IMR-90 (cell line): ENCODE data around the gene TIMM9. TPM values are rescaled to one million over a fixed set of nuclear protein-coding genes. Genes with fewer than 3 reads are reported as not detected.
A peak's percentile ranks its signal among the peaks of the same experiment; 100 is the strongest.

Experiments used
- ATAC-seq: fragments of 200-7000 bp; cut with Tn5 transposase; 2 replicates; pipeline ENCODE4 v1.9.1; 2020; ENCODE audit warnings: low read depth, mild to moderate bottlenecking, moderate library complexity
- BruUV-seq: library from RNA; stranded (reverse); fragments of 400-500 nt; replicated peaks from 2 replicates; lab custom pipeline; 2021; lab: Mats Ljungman, UMichigan
- CTCF ChIA-PET: fragments of 300-600 bp; formaldehyde crosslinking; extraction: SDS; loops from one replicate; lab custom pipeline; 2021; ENCODE audit warnings: antibody characterized with exemption; lab: Yijun Ruan, JAX
- POLR2A ChIA-PET: fragments of 300-600 bp; sonication (Branson Sonifier 250); formaldehyde crosslinking; loops from one replicate; lab custom pipeline; 2022; ENCODE audit warnings: antibody characterized with exemption; ENCODE audit not compliant: unreplicated experiment; lab: Charles Lee
- DNase-seq: peaks from one replicate; pipeline ENCODE4 v3.0.0; 2013
- H2AFZ ChIP-seq: replicated peaks from 2 replicates; pipeline ENCODE3; 2013; ENCODE audit warnings: low read length, mild to moderate bottlenecking; ENCODE audit not compliant: poor library complexity
- H2AK5ac ChIP-seq: 2 replicates; pipeline ENCODE4 v1.6.1; 2013; ENCODE audit warnings: low read depth, low read length, inconsistent platforms
- H2AK9ac ChIP-seq: replicated peaks from 2 replicates; pipeline ENCODE3; 2013; ENCODE audit warnings: mild to moderate bottlenecking, low read depth, low read length, moderate library complexity; ENCODE audit not compliant: poor library complexity
- H2BK120ac ChIP-seq: 2 replicates; pipeline ENCODE4 v1.6.1; 2013; ENCODE audit warnings: low read depth, low read length, inconsistent platforms
- H2BK15ac ChIP-seq: 3 replicates; pipeline ENCODE4 v1.6.1; 2013; ENCODE audit warnings: low read depth, low read length, inconsistent platforms
- H2BK20ac ChIP-seq: 2 replicates; pipeline ENCODE4 v1.6.1; 2013; ENCODE audit warnings: low read depth, mild to moderate bottlenecking, inconsistent platforms, low read length, moderate library complexity
- H2BK5ac ChIP-seq: 2 replicates; pipeline ENCODE4 v1.6.1; 2013; ENCODE audit warnings: mild to moderate bottlenecking, low read depth, low read length, inconsistent platforms; ENCODE audit not compliant: poor library complexity, severe bottlenecking
- H3K14ac ChIP-seq: replicated peaks from 2 replicates; pipeline ENCODE4 v1.6.1; 2013; ENCODE audit warnings: low read depth, low read length, inconsistent platforms
- H3K18ac ChIP-seq: 2 replicates; pipeline ENCODE4 v1.6.1; 2013; ENCODE audit warnings: low read depth, low read length, control low read depth
- H3K23ac ChIP-seq: 2 replicates; pipeline ENCODE4 v1.6.1; 2013; ENCODE audit warnings: low read depth, low read length, inconsistent platforms
- H3K27ac ChIP-seq: 2 replicates; pipeline ENCODE4 v1.5.1; 2013; ENCODE audit warnings: mild to moderate bottlenecking, control low read depth, low read length; ENCODE audit not compliant: insufficient read depth
- H3K27me3 ChIP-seq: 2 replicates; pipeline ENCODE4 v1.6.1; 2013; ENCODE audit warnings: low read length; ENCODE audit not compliant: control insufficient read depth, insufficient read depth
- H3K36me3 ChIP-seq: 2 replicates; pipeline ENCODE4 v1.6.1; 2013; ENCODE audit warnings: low read length, mixed read lengths; ENCODE audit not compliant: control insufficient read depth, insufficient read depth
- H3K4ac ChIP-seq: 2 replicates; pipeline ENCODE4 v1.6.1; 2013; ENCODE audit warnings: low read depth, low read length, inconsistent platforms
- H3K4me1 ChIP-seq: 2 replicates; pipeline ENCODE4 v1.6.1; 2013; ENCODE audit warnings: low read length, mixed read lengths; ENCODE audit not compliant: control insufficient read depth, insufficient read depth
- H3K4me2 ChIP-seq: 2 replicates; pipeline ENCODE4 v1.6.1; 2013; ENCODE audit warnings: low read depth, mild to moderate bottlenecking, control low read depth, low read length, moderate library complexity
- H3K4me3 ChIP-seq: 2 replicates; pipeline ENCODE4 v1.5.1; 2013; ENCODE audit warnings: low read depth, mild to moderate bottlenecking, control low read depth, low read length, moderate library complexity; ENCODE audit not compliant: insufficient read depth
- H3K56ac ChIP-seq: 2 replicates; pipeline ENCODE4 v1.6.1; 2013; ENCODE audit warnings: low read length, inconsistent platforms; ENCODE audit not compliant: insufficient read depth; ENCODE audit errors: extremely low read depth
- H3K79me1 ChIP-seq, 2 experiments: 2 replicates each; pipeline ENCODE4 v1.6.1; 2013; ENCODE audit warnings: low read length in 2 of 2, inconsistent platforms in 1 of 2, low read depth in 1 of 2
- H3K9ac ChIP-seq: 2 replicates; pipeline ENCODE4 v1.6.1; 2013; ENCODE audit warnings: low read depth, low read length, control low read depth
- H3K9me1 ChIP-seq: 2 replicates; pipeline ENCODE4 v1.6.1; 2013; ENCODE audit warnings: low read length, inconsistent platforms; ENCODE audit not compliant: insufficient read depth
- H3K9me3 ChIP-seq: 2 replicates; pipeline ENCODE4 v1.6.1; 2013; ENCODE audit warnings: low read length; ENCODE audit not compliant: control insufficient read depth, insufficient read depth
- H4K20me1 ChIP-seq: 2 replicates; pipeline ENCODE4 v1.6.1; 2013; ENCODE audit warnings: low read length, inconsistent platforms; ENCODE audit not compliant: insufficient read depth
- H4K5ac ChIP-seq: 2 replicates; pipeline ENCODE4 v1.6.1; 2013; ENCODE audit warnings: mild to moderate bottlenecking, low read depth, low read length, control low read depth
- H4K8ac ChIP-seq, 2 experiments: 2 replicates each; pipeline ENCODE4 v1.6.1; 2013; ENCODE audit warnings: low read depth in 2 of 2, low read length in 2 of 2, control low read depth in 1 of 2, inconsistent platforms in 1 of 2
- H4K91ac ChIP-seq: 2 replicates; pipeline ENCODE4 v1.6.1; 2013; ENCODE audit warnings: low read depth, low read length, inconsistent platforms; ENCODE audit not compliant: insufficient read depth
- CEBPB ChIP-seq: IDR thresholded peaks from 2 replicates; pipeline ENCODE4 v1.6.1; 2012; ENCODE audit warnings: low read depth, low read length, improper control_type of control experiment
- MXI1 ChIP-seq: IDR thresholded peaks from 2 replicates; pipeline ENCODE4 v1.6.1; 2012; ENCODE audit warnings: low read depth, mild to moderate bottlenecking, low read length, moderate library complexity, borderline replicate concordance
- NFE2L2 ChIP-seq: fragments of 150-350 bp; IDR thresholded peaks from 2 replicates; pipeline ENCODE4 v1.6.1; 2016; ENCODE audit warnings: low read depth, mild to moderate bottlenecking, low read length
- RAD21 ChIP-seq: IDR thresholded peaks from 2 replicates; pipeline ENCODE4 v1.6.1; 2012; ENCODE audit warnings: low read length, improper control_type of control experiment
- RFX5 ChIP-seq: IDR thresholded peaks from 2 replicates; pipeline ENCODE4 v1.8.0; 2012; ENCODE audit warnings: low read depth, mild to moderate bottlenecking, low read length, moderate library complexity
- WGBS, 2 experiments: methylation state at CpG; one replicate each; pipeline versions ENCODE4 v1.1.5 to v1.1.7; 2013; ENCODE audit warnings: missing lambda C conversion rate in 2 of 2; ENCODE audit not compliant: insufficient read length in 1 of 2; ENCODE audit errors: extremely low coverage in 2 of 2; 5-methylcytosine and 5-hydroxymethylcytosine counted together
- dilution Hi-C: fragments of 300-500 bp; cut with HindIII; formaldehyde crosslinking; loops from one replicate; pipeline ENCODE4 v1.14.3; 2018; ENCODE audit warnings: low sequenced_read_pairs; ENCODE audit not compliant: unreplicated experiment
- in situ Hi-C: fragments of 300-500 bp; cut with MboI; formaldehyde crosslinking; loops from 3 replicates; pipeline ENCODE4 v1.14.3; 2019; ENCODE audit warnings: low sequenced_read_pairs, inconsistent platforms, mixed read lengths
- intact Hi-C: fragments of 100-400 bp; cut with micrococcal nuclease; formaldehyde crosslinking; loops from 2 replicates; pipeline ENCODE4 v1.10.0; 2022
- polyA plus RNA-seq, 3 experiments: library from polyadenylated mRNA; depleted of rRNA; stranded (reverse); fragments of >200 nt; gene quantifications; 2 replicates each; pipeline ENCODE4 v1.2.3, GENCODE V29; 2012; ENCODE audit warnings: low replicate concordance in 1 of 3
- total RNA-seq: library from RNA; depleted of rRNA; stranded (reverse); fragments of >200 nt; gene quantifications from 2 replicates; pipeline ENCODE4 v1.2.3, GENCODE V29; 2012
- TF ChIP-seq, protein P1 (sequence below): conservative IDR thresholded peaks from 2 replicates; pipeline ENCODE4 v1.5.1; 2012; ENCODE audit warnings: mild to moderate bottlenecking, low read depth, low read length, improper control_type of control experiment
- TF ChIP-seq, protein P2 (sequence below): fragments of 150-350 bp; IDR thresholded peaks from 2 replicates; pipeline ENCODE4 v1.6.1; 2016; ENCODE audit warnings: low read depth, mild to moderate bottlenecking, low read length, moderate library complexity, borderline replicate concordance

Gene TIMM9
- total and polyA plus RNA-seq, 2 of the 4 experiments (the other 2 are of a cell fraction): 23.7 to 27.8 TPM

GRCh38 chr14:58362798-58363412 lies 64.4 kb downstream of the TIMM9 start:
- DNase-seq: peak; percentile 17
- Histone ChIP-seq H3K56ac (no peak overlapping the region), H4K5ac (no peak overlapping the region), H3K4me2 (no peak overlapping the region), H3K36me3 (peaks cover 26% of the 10 kb centered on the region), H3K18ac (no peak overlapping the region), H3K4me1 (no peaks in the 10 kb centered on the region), H2AFZ (no peak overlapping the region), H3K23ac (no peak overlapping the region), H4K20me1 (no peaks in the 10 kb centered on the region), H3K27me3 (no peaks in the 10 kb centered on the region), H3K79me1 (no peaks in the 10 kb centered on the region; a peak in 1 of 4 replicates), H2BK120ac (no peak overlapping the region), H3K14ac (no peak overlapping the region), H3K4me3 (no peak overlapping the region), H3K9me1 (no peaks in the 10 kb centered on the region), H3K27ac (no peak overlapping the region), H2BK15ac (no peak overlapping the region), H4K91ac (no peak overlapping the region), H2AK9ac (no peak overlapping the region), H2BK20ac (no peak overlapping the region), H3K9me3 (no peaks in the 10 kb centered on the region), H2BK5ac (no peak overlapping the region), H3K4ac (no peak overlapping the region), H3K9ac (no peak overlapping the region), H4K8ac (no peak overlapping the region), H2AK5ac (no peak overlapping the region)
- intact Hi-C loops (loop anchor here (1.0 to 5.0 kb wide), 2 partner anchors 39 to 46 kb away; no protein-coding TSS in a partner anchor), in situ Hi-C loops (no loop called here), dilution Hi-C loops (no loop called here)
- ChIA-PET POLR2A (no interaction called here), CTCF (interaction anchor here (0.6 kb wide), 1 partner anchor 12 kb away, joined by 3 read pairs; no protein-coding TSS in a partner anchor)
- WGBS, 2 experiments: no CpG with 5 or more reads among the region's 3 CpGs
- BruUV-seq: no TSS peak
- no peak for TF ChIP-seq RFX5
- TF ChIP-seq RAD21: no peak
- no peak for TF ChIP-seq MXI1
- TF ChIP-seq, protein P1, sequence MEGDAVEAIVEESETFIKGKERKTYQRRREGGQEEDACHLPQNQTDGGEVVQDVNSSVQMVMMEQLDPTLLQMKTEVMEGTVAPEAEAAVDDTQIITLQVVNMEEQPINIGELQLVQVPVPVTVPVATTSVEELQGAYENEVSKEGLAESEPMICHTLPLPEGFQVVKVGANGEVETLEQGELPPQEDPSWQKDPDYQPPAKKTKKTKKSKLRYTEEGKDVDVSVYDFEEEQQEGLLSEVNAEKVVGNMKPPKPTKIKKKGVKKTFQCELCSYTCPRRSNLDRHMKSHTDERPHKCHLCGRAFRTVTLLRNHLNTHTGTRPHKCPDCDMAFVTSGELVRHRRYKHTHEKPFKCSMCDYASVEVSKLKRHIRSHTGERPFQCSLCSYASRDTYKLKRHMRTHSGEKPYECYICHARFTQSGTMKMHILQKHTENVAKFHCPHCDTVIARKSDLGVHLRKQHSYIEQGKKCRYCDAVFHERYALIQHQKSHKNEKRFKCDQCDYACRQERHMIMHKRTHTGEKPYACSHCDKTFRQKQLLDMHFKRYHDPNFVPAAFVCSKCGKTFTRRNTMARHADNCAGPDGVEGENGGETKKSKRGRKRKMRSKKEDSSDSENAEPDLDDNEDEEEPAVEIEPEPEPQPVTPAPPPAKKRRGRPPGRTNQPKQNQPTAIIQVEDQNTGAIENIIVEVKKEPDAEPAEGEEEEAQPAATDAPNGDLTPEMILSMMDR: peak; percentile 21; the same call in 1 of the 2 replicates
- TF ChIP-seq NFE2L2: no peak
- no peak for TF ChIP-seq CEBPB
- TF ChIP-seq, protein P2, sequence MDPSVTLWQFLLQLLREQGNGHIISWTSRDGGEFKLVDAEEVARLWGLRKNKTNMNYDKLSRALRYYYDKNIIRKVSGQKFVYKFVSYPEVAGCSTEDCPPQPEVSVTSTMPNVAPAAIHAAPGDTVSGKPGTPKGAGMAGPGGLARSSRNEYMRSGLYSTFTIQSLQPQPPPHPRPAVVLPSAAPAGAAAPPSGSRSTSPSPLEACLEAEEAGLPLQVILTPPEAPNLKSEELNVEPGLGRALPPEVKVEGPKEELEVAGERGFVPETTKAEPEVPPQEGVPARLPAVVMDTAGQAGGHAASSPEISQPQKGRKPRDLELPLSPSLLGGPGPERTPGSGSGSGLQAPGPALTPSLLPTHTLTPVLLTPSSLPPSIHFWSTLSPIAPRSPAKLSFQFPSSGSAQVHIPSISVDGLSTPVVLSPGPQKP: no peak
- no peak for ATAC-seq
